Suprapubic skin (tissue), 3 donors: ENCODE results near the gene BICD1.

Experiments used
- CTCF ChIP-seq, 2 donors: fragments of 200-600 bp in 1 of 2; fragments of 450-650 bp in 1 of 2; sonication (generic) in 1 of 2; IDR thresholded peaks; one replicate each; pipeline ENCODE4 v1.5.1; 2016 to 2019; ENCODE audit warnings: antibody characterized with exemption in 2 of 2, mild to moderate bottlenecking in 1 of 2, moderate library complexity in 1 of 2
- POLR2A ChIP-seq, 2 donors: fragments of 450-650 bp; IDR thresholded peaks; one replicate each; pipeline ENCODE4 v1.6.1; 2017; ENCODE audit warnings: antibody characterized with exemption in 2 of 2, mild to moderate bottlenecking in 2 of 2, moderate library complexity in 2 of 2

- TF ChIP-seq CTCF (IDR thresholded peaks at IDR 0.05) = no peak
- TF ChIP-seq POLR2A (IDR thresholded peaks at IDR 0.05) = no peak
Observed at GRCh38 chr12:32179011-32179395, 72.4 kb downstream of the BICD1 start.
